HPDE6-E6E7 (cell line): ENCODE measurements around the gene AGBL5.

Source experiments
- DNase-seq: peaks from one replicate; pipeline ENCODE4 v3.0.0; 2011; ENCODE audit warnings: missing footprints; ENCODE audit errors: extremely low spot score

Gene AGBL5

GRCh38 chr2:27024812-27025211 is 26.7 kb upstream of the AGBL5 start:
- DNase-seq, result no peak

- no peak for DNase-seq
Measured at GRCh38 chr2:27025281-27025800, 26.1 kb upstream of the AGBL5 start.

- no peak for DNase-seq
Measured at GRCh38 chr2:27025861-27026851, 25.3 kb upstream of the AGBL5 start.

GRCh38 chr2:27027211-27027651 is 24.2 kb upstream of the AGBL5 start:
- DNase-seq, result no peak

GRCh38 chr2:27029051-27029450 is 22.4 kb upstream of the AGBL5 start:
- no peak for DNase-seq

GRCh38 chr2:27032495-27033252 is 18.8 kb upstream of the AGBL5 start, which contains the start of gene TMEM214:
Gene TMEM214 (plus strand): TSS chr2:27032965. CDS start chr2:27033016, 51 bp downstream.
- peak; percentile 94 for DNase-seq

- no peak for DNase-seq
Measured at GRCh38 chr2:27033253-27033852, 18.1 kb upstream of the AGBL5 start.

GRCh38 chr2:27038012-27038411 is 13.5 kb upstream of the AGBL5 start:
- no peak for DNase-seq

- no peak for DNase-seq
Measured at GRCh38 chr2:27038631-27039339, 12.7 kb upstream of the AGBL5 start.

GRCh38 chr2:27039426-27039825 is 12.0 kb upstream of the AGBL5 start:
- no peak for DNase-seq

- DNase-seq, result no peak
Measured at GRCh38 chr2:27039871-27040270, 11.6 kb upstream of the AGBL5 start.

GRCh38 chr2:27040282-27040681 is 11.2 kb upstream of the AGBL5 start:
- DNase-seq, result no peak

GRCh38 chr2:27041752-27042151 is 9.7 kb upstream of the AGBL5 start:
- DNase-seq, result no peak

- no peak for DNase-seq
Measured at GRCh38 chr2:27042159-27042661, 9.3 kb upstream of the AGBL5 start.

- DNase-seq, result no peak
Measured at GRCh38 chr2:27042985-27043634, 8.4 kb upstream of the AGBL5 start.

GRCh38 chr2:27049422-27050280 is 1.8 kb upstream of the AGBL5 start:
- DNase-seq, result peak; percentile 34

GRCh38 chr2:27050281-27050995 is 1.0 kb upstream of the AGBL5 start:
- peak; percentile 86 for DNase-seq

- no peak for DNase-seq
Measured at GRCh38 chr2:27051902-27052645, 606 bp downstream of the AGBL5 start.
